Stimulated activated CD4-positive, alpha-beta T cell treated with anti-CD3 and anti-CD28 coated beads, Interleukin-2, amount 100 ng/mL, for 48 hours (primary cell): ENCODE measurements around the gene CEACAM5.
A peak's percentile ranks its signal among the peaks of the same experiment; 100 is the strongest.

Source experiments
- DNase-seq, 2 donors: peaks; one replicate each; pipeline ENCODE4 v3.0.0-alpha.2; 2020

Gene CEACAM5

DNA sequence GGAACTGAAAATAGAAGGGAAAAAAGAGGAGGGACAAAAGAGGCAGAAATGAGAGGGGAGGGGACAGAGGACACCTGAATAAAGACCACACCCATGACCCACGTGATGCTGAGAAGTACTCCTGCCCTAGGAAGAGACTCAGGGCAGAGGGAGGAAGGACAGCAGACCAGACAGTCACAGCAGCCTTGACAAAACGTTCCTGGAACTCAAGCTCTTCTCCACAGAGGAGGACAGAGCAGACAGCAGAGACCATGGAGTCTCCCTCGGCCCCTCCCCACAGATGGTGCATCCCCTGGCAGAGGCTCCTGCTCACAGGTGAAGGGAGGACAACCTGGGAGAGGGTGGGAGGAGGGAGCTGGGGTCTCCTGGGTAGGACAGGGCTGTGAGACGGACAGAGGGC, at the start of gene CEACAM5:
Gene CEACAM5 (plus strand): TSS at position 146 of the 400 bp plus-strand sequence. CDS start 106 bp downstream, at position 252.
- DNase-seq: no peak

DNA sequence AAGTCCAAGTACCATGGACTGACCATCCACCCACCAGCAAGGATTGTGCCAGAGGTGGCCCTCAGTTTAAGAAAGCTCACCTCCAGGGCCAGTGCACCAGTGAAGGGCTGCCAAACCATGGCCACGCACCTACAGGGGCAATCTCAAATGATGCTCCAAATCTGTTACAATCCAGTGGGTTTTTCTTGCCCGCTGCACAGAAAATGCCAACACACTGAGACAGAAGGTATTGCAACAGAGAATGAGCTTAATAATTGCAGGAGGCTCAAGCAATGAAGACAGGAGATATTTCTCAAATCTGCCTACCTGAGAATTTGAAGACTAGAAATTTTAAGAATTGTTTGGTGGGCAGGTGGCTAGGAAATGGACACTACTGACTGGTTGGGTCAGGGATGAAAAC, 42.4 kb upstream of the CEACAM5 start:
- no peak for DNase-seq

DNA sequence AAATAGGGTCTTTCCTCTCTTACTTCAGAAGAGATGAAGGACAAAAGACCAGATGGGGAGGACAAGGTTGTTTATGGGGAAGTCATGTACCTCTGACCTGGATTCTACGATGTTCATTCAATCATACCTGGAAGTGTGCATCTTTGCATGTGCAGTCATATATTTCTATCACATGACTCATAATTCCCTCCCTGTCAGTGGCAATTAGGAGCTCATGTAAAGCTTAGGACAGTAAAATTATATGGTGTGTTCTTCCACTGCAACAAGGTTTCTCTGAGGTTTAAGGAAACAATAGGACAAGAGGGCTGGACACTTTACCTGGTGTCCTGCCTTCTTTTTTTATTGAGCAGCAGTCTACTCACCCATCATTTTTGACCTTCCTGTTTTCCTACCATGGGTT, 40.1 kb upstream of the CEACAM5 start:
- DNase-seq: no peak

DNA sequence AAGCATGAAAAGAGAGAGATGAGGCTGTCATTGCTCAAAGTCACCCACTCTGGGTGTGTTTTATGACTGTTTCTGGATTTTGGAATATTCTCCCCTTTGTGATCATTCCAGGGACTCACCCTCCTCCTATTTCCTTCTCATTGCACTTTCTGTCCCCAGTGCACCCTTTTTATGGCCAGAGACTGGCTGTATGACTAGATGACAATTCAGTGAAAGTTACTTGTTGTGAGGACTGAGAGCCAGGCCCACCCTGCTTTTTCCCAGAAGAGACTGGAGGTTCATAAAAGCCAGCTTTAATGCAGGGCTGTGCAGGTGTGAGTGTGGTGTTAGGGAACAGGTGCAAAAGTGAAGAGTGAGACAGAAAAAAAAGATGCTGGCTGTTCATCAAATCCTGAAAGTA, 37.7 kb upstream of the CEACAM5 start:
- DNase-seq: no peak

DNA sequence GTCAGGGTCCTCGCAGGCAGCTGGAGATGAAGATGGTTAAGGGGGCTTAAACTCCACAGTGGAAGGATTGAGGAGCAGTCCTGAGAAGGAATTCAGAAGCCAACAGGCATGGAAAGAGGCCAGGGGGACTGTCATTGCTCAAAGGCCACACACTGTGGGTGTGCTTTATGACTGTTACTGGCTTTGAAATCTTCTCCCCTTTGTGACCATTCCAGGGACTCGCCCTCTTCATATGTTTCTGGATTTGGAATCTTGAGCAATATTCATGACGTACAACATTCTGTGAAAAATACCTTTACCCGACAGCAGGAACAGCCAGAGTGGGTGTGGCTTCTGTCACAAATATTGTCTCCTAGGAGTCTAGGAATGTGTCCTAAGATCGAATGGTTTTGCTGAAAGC, 36.9 kb upstream of the CEACAM5 start:
- DNase-seq: no peak

DNA sequence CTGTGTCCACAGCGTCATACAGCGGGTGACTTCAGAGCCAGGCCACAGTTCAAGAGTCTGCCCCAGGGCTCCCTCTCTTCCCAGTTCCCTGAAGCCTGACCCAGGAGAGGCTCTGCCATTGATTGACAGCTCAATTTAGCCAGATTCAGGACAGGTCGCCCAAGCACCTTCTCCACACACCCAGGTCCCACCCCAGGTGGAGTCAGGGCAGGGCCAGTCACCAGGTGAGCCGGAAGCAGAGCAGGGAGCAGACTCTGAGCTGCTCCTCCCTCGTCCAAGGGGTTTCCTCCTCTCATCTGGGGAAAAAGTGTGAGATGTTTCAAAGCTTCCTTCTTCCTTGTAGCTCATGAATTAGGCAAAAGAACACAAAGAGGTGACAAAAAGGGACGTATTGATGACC, 26.0 kb upstream of the CEACAM5 start:
- no peak for DNase-seq

DNA sequence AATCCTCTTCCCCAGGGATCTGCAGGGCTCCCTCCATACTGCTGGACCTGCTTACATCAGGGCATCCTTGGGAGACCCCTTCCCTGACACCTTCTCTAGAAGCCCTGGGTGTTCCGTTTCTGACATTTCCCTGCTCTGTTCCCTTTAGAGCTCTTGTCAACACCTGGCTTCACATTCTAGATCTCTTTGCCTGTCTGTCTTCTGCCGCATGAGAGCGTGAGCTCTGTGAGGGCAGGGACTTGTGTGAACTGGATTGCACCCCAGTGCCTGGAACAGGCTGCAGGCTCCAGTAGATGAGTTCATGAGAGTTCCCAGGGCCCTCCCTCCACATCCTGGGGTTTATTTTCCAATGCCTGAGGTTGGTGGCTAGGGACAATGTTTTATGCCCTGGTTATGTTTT, 21.0 kb upstream of the CEACAM5 start:
- DNase-seq: no peak

DNA sequence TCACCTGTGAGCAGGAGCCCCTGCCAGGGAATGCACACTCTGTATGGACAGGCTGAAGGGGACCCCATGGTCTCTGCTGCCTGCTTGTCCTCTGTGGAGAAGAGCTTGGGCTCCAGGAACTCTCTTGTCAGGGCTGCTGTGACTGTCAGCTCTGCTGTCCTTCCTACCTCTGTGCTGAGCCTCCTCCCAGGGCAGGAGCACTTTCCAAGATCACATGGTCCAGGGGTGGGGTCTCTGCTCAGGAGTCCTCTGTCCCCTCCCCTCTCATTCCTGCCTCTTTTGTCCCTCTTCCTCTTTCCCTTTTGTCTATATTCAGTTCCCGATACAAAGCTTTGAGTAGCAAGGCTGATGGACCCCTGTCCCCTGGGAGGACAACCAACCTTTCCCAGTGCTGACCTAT, 20.3 kb upstream of the CEACAM5 start, which contains the start of gene CEACAM7:
Gene CEACAM7 (minus strand): TSS at position 173 of the 400 bp plus-strand sequence. CDS start 105 bp downstream, at position 68.
- no peak for DNase-seq

DNA sequence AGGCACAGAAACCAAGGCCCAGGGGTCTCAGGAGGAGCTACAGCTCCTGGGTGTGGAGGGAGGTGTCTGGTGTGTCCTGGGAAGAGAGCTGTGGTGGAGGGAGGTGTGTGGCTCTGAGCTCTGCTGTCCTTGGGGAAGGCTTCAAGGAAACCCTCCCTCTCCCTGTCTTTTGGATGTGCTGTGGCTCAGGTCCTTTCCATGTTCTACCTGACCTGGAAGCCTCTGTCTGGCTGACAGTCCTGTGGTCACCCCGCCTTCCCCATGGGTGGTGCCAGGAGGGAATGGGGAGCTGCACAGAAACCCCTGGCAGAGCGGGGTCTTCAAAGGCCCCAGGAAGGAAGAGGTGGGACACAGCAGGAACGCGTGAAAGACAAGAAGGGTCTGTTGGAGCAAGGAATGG, 19.7 kb upstream of the CEACAM5 start:
- no peak for DNase-seq

DNA sequence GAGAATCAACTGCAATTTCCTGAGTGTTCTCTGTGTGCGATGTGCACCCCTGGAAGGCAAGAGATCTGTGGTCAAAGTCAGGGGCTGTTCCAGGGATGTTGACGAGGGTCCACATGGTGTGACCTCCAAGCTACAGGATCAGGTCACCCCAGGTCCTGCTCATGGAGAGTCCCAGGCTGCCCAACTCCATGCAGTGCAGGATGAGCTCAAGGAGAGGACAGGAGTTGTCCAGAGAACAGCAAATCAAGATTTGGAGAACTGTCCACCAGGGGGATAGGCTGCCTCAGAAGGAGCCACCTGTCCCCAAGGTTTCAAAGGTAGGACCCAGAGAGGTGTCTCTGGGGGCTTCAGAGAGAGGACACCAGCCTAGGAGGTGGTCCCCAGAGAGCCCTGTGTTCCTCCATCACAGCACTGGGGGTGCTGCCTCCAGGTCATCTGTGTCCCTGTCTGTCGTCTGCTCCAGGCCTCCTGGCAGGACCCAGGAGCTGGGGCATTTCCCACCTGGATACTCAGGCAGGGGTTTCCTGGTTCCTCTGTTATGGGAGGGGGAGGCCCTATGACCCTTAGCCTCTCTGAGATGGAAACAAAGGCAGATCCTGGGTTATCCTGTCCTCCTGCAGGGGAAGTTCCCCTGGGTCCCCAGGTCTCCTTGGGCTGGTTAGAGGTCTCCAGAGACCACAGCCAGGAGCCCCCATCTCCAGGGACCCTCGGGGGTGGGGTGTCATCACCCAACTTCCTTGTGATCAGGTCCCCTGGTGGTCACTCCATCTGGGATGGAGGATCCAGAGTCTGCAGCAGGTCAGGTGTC, 18.2 kb upstream of the CEACAM5 start:
- no peak for DNase-seq

DNA sequence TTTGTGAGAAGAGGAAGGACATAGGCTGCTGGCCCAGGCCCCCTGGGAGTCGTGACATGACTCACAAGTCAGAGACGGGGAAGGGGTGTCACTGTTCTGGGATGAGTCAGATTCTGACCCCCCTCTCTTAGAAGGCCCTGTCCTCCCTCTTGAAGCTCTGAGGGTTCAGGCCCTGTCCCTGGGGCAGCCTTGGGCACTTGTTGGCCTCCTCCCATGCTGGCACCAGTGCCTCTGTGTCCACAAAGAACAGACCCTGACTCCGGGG, 17.7 kb upstream of the CEACAM5 start:
- no peak for DNase-seq

DNA sequence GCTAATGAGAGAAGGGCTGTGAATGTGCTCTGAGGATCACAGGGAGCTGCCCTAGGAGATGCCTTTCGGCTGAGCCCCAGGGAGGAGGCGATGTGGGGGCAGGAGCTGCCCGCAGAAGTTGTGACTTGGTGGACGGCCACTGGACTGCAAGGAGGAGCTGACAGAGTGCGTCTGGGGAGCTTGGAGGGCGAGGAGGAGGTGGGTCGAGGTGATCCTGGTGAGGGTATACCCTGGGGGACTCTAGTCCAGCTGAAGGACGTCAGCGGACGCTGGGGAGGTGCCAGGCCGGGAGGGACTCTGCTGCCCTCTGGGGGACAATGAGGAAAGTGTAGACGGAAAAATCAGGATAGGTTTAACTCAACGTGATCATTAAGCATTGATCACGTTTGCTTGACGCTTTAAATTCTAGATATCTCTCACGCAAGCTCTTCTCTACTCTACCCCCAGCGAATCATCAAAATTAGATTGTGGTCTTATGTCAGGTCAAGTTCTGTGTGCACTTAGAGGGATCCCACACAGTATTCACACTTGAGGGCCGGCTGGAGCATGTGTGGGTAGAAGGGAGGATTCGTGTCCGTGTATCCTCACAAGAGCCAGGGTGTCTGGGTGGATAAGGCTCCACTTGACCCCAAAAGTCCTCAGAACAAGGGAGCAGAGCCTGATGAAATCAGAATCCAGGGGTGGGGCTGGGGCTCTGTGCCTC, 17.0 kb upstream of the CEACAM5 start:
- peak; percentile 23 to 43 for DNase-seq

DNA sequence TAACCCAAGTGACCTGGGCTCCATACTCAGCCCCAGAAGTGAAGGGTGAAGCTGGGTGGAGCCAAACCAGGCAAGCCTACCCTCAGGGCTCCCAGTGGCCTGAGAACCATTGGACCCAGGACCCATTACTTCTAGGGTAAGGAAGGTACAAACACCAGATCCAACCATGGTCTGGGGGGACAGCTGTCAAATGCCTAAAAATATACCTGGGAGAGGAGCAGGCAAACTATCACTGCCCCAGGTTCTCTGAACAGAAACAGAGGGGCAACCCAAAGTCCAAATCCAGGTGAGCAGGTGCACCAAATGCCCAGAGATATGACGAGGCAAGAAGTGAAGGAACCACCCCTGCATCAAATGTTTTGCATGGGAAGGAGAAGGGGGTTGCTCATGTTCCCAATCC, 14.2 kb upstream of the CEACAM5 start:
- DNase-seq: no peak

DNA sequence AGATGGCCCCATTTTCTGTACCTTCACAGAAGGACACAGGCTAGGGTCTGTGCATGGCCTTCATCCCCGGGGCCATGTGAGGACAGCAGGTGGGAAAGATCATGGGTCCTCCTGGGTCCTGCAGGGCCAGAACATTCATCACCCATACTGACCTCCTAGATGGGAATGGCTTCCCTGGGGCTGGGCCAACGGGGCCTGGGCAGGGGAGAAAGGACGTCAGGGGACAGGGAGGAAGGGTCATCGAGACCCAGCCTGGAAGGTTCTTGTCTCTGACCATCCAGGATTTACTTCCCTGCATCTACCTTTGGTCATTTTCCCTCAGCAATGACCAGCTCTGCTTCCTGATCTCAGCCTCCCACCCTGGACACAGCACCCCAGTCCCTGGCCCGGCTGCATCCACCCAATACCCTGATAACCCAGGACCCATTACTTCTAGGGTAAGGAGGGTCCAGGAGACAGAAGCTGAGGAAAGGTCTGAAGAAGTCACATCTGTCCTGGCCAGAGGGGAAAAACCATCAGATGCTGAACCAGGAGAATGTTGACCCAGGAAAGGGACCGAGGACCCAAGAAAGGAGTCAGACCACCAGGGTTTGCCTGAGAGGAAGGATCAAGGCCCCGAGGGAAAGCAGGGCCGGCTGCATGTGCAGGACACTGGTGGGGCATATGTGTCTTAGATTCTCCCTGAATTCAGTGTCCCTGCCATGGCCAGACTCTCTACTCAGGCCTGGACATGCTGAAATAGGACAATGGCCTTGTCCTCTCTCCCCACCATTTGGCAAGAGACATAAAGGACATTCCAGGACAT, 13.4 kb upstream of the CEACAM5 start:
- no peak for DNase-seq

DNA sequence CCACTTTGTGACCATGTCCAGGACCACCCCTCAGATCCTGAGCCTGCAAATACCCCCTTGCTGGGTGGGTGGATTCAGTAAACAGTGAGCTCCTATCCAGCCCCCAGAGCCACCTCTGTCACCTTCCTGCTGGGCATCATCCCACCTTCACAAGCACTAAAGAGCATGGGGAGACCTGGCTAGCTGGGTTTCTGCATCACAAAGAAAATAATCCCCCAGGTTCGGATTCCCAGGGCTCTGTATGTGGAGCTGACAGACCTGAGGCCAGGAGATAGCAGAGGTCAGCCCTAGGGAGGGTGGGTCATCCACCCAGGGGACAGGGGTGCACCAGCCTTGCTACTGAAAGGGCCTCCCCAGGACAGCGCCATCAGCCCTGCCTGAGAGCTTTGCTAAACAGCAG, 12.7 kb upstream of the CEACAM5 start:
- no peak for DNase-seq

DNA sequence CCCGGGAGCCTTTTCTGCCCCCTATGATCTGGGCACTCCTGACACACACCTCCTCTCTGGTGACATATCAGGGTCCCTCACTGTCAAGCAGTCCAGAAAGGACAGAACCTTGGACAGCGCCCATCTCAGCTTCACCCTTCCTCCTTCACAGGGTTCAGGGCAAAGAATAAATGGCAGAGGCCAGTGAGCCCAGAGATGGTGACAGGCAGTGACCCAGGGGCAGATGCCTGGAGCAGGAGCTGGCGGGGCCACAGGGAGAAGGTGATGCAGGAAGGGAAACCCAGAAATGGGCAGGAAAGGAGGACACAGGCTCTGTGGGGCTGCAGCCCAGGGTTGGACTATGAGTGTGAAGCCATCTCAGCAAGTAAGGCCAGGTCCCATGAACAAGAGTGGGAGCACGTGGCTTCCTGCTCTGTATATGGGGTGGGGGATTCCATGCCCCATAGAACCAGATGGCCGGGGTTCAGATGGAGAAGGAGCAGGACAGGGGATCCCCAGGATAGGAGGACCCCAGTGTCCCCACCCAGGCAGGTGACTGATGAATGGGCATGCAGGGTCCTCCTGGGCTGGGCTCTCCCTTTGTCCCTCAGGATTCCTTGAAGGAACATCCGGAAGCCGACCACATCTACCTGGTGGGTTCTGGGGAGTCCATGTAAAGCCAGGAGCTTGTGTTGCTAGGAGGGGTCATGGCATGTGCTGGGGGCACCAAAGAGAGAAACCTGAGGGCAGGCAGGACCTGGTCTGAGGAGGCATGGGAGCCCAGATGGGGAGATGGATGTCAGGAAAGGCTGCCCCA, 11.8 kb upstream of the CEACAM5 start:
- no peak for DNase-seq

DNA sequence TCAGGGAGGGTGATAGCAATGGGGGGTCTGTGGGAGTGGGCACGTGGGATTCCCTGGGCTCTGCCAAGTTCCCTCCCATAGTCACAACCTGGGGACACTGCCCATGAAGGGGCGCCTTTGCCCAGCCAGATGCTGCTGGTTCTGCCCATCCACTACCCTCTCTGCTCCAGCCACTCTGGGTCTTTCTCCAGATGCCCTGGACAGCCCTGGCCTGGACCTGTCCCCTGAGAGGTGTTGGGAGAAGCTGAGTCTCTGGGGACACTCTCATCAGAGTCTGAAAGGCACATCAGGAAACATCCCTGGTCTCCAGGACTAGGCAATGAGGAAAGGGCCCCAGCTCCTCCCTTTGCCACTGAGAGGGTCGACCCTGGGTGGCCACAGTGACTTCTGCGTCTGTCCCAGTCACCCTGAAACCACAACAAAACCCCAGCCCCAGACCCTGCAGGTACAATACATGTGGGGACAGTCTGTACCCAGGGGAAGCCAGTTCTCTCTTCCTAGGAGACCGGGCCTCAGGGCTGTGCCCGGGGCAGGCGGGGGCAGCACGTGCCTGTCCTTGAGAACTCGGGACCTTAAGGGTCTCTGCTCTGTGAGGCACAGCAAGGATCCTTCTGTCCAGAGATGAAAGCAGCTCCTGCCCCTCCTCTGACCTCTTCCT, 11.1 kb upstream of the CEACAM5 start:
- DNase-seq: no peak

DNA sequence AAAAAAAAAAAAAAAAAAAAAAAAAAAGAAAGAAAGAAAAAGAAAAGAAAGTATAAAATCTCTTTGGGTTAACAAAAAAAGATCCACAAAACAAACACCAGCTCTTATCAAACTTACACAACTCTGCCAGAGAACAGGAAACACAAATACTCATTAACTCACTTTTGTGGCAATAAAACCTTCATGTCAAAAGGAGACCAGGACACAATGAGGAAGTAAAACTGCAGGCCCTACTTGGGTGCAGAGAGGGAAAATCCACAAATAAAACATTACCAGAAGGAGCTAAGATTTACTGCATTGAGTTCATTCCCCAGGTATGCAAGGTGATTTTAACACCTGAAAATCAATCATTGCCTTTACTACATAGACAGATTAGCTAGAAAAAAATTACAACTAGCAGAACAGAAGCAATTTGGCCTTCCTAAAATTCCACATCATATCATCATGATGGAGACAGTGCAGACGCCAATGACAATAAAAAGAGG, 9.6 kb upstream of the CEACAM5 start:
- DNase-seq: no peak

DNA sequence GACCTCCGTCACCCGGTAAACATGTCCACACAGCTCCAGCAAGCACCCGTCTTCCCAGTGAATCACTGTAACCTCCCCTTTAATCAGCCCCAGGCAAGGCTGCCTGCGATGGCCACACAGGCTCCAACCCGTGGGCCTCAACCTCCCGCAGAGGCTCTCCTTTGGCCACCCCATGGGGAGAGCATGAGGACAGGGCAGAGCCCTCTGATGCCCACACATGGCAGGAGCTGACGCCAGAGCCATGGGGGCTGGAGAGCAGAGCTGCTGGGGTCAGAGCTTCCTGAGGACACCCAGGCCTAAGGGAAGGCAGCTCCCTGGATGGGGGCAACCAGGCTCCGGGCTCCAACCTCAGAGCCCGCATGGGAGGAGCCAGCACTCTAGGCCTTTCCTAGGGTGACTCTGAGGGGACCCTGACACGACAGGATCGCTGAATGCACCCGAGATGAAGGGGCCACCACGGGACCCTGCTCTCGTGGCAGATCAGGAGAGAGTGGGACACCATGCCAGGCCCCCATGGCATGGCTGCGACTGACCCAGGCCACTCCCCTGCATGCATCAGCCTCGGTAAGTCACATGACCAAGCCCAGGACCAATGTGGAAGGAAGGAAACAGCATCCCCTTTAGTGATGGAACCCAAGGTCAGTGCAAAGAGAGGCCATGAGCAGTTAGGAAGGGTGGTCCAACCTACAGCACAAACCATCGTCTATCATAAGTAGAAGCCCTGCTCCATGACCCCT, 9.0 kb upstream of the CEACAM5 start:
- DNase-seq: no peak

DNA sequence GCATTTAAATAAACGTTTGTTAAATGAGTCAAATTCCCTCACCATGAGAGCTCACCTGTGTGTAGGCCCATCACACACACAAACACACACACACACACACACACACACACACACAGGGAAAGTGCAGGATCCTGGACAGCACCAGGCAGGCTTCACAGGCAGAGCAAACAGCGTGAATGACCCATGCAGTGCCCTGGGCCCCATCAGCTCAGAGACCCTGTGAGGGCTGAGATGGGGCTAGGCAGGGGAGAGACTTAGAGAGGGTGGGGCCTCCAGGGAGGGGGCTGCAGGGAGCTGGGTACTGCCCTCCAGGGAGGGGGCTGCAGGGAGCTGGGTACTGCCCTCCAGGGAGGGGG, 8.5 kb upstream of the CEACAM5 start:
- DNase-seq: no peak

DNA sequence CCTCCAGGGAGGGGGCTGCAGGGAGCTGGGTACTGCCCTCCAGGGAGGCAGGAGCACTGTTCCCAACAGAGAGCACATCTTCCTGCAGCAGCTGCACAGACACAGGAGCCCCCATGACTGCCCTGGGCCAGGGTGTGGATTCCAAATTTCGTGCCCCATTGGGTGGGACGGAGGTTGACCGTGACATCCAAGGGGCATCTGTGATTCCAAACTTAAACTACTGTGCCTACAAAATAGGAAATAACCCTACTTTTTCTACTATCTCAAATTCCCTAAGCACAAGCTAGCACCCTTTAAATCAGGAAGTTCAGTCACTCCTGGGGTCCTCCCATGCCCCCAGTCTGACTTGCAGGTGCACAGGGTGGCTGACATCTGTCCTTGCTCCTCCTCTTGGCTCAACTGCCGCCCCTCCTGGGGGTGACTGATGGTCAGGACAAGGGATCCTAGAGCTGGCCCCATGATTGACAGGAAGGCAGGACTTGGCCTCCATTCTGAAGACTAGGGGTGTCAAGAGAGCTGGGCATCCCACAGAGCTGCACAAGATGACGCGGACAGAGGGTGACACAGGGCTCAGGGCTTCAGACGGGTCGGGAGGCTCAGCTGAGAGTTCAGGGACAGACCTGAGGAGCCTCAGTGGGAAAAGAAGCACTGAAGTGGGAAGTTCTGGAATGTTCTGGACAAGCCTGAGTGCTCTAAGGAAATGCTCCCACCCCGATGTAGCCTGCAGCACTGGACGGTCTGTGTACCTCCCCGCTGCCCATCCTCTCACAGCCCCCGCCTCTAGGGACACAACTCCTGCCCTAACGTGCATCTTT, 7.8 kb upstream of the CEACAM5 start:
- no peak for DNase-seq
